ENCODE data around the gene FBXL19.

FBXL19 gene

GRCh38 chr16:30947859-30948666 is 24.7 kb downstream of the FBXL19 start:
- DNase-seq: peak in 1 of 2 experiments; percentile 28

DNA sequence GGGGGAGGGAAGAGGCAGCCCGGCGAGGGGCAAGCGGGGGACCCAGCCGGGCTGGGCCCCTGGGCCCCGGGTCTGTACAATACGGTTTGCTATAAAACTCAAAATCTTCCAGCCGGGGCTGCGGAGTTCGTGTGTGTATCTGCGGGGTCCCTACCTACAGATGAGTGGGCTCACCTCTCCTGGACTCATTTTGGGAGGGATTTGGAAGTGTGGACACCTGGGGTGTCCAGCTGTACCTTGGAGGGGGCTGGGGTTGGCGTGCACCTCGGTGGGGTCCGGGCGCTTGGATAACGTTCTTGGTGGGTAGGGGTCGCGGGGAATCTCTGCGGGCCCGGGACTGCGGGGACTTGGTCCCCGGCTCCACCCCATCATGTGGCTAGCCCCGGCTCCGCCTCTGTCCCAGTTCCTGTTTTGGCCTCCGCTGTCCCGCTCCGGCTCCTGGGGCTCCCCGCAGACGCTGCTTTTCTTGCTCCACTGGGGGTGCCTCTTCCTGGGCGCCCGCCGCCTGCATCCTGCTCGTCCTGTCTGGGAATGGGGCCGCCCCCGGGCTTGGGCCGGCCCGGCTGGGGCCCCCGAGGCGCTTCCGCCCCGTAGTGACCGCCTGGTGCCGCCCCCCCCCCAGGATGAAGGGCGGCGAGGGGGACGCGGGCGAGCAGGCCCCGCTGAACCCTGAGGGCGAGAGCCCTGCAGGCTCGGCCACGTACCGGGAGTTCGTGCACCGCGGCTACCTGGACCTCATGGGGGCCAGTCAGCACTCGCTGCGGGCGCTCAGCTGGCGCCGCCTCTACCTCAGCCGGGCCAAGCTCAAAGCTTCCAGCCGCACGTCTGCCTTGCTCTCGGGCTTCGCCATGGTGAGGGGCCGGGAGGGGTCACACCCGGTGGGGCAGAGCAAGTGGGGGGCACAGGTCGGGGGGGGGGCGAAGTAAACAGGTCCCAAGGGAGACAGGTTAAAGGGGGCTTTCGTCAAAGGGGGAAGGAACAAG is 25.6 kb downstream of the FBXL19 start, which contains the start of gene ORAI3:
Gene ORAI3, plus strand, starts transcription at position 402 of the 983 bp plus-strand sequence. Its CDS starts 222 bp downstream, at position 624.
- DNase-seq: peak in 1 of 2 experiments; percentile 3

- DNase-seq: no peak
These were observed 26.5 kb downstream of the FBXL19 start for GRCh38 chr16:30949650-30950515.

- no peak for DNase-seq
These were observed 27.2 kb downstream of the FBXL19 start for GRCh38 chr16:30950516-30951065.

GRCh38 chr16:30951193-30951592 is 27.8 kb downstream of the FBXL19 start:
- no peak for DNase-seq

DNA sequence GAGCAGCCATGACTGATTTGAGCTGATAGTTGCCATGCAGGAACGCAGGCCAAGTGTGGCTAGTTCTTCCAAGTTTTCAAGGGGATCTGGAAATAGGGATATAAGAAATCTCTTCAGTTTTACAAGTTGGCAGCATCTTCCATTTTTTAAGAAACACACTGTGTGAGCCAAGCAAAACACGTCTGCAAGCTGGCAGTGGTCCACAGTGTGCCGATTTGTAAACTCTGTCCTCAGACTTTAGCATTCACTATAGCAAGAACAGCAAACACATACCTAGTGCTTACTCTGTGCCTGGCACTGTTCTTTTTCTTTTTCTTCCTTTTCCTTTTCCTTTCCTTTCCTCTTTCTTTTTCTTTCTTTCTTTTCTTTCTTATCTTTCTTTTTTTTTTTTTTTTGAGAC is 28.4 kb downstream of the FBXL19 start:
- DNase-seq: no peak

GRCh38 chr16:30953111-30953510 is 29.7 kb downstream of the FBXL19 start:
- DNase-seq: no peak

DNA sequence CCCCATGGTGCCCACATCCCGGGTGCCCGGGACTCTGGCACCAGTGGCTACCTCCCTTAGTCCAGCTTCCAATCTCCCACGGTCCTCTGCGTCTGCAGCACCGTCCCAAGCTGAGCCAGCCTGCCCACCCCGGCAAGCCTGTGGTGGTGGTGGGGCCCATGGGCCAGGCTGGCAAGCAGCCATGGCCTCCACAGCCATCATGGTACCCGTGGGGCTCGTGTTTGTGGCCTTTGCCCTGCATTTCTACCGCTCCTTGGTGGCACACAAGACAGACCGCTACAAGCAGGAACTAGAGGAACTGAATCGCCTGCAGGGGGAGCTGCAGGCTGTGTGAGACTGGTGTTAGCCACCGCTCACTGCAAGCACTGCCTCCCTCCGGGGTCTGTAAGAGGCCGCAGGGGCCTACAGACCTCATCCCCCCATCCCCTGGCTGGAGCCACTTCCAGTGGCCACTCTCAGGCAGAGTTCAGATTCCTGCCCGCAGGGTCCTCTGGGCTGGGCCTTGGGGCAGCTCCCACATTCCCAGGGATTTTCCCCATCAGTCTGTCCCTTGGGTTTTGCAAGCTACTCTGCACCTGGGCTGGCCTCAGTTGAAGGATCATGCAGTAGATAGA is 30.2 kb downstream of the FBXL19 start:
- peak; percentile 54 to 69 for DNase-seq

DNA sequence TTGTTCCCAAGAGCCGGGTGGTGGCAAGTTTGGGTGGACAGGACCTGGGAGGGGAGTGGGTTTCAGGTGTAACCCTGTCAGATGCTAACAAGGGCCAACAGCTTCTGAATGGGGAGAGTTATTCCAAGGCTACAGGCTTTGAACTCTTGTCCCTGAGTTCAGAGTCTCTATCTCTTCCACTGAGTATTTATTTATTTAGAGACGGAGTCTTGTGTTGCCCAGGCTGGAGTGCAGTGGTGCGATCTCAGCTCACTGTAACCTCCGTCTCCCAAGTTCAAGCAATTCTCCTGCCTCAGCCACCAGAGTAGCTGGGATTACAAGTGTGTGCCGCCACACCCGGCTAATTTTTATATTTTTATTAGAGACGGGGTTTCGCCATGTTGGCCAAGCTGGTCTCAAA is 31.6 kb downstream of the FBXL19 start:
- no peak for DNase-seq

GRCh38 chr16:30956601-30957455 is 33.5 kb downstream of the FBXL19 start:
- DNase-seq: peak; percentile 42 to 44

DNA sequence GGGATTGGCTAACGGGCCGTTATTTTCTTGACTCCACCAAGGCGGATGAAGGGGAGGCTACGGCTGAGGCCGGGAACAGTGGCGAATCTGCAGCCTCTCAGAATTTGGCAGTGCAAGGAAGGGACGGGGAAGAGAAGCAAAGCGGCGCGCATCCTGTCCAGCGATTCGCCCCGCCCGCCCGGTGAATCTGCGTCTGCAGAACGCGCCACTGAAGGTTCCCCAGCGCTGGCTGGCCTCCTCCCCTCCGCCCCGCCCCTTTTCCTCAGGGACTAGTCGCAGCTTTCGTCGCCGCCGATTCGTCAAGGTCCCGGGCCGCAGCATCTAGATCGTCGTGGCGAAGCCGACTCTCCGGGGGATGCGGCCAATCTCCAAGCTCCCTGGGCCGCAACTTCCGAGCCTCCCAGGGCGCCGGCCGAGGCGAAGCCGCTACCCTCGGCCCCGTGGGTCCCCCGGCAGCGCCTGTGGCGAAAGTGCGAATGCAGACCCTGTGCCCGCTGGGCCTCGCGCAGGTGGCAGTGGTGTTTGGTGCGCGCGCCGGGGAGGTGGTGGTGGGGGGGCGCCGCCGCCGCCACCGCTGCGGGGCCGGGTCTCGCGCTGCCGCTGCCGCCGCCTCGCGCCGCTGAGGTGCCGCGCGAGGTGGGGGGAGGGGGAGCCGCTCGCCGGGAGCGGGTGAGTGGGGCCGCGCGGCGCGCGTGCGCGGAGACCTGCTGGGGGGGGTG is 34.2 kb downstream of the FBXL19 start, which contains the start of gene SETD1A:
Gene SETD1A, plus strand, starts transcription at position 299 of the 719 bp plus-strand sequence. CDS start 978 bp downstream, outside the sequence.
- peak; percentile 87 for DNase-seq

DNA sequence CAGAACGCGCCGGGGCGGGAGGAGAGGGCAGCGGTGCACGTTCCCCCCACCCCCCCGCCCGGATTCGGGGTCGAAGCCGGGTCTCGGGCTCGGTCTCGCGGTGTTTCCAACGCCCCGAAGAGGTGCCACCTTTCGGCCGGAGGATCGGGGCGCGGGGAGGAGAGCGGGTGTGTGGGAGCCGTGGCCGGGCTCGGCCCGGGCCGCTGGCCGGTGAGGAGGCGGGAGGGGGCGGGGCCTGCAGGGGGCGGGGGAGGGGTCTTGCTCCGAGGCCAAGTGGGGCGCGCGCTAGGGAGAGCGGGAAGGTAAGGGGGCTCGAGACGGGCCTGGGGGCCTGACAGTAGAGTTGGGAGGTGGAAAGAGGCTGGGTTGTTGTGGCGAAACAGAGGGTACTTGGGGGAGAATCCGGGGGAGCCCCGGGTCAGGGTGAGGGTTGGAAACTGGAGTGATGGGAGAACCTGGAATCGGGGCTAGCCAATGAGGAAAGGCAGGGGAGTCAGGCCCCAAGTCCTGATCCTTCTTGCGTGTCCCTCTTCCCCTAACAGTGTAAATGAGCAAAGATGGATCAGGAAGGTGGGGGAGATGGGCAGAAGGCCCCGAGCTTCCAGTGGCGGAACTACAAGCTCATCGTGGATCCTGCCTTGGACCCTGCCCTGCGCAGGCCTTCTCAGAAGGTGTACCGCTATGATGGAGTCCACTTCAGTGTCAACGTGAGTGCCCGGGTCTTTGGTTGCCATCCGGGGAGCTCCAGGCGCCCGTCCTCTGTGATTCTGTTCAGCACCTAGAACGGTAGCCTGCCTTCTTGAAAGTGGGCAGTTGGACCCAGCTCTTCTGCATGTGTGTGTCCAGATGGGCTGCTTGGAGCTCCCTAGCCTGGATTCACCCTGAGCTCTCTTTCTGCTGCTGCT is 35.1 kb downstream of the FBXL19 start:
- no peak for DNase-seq

DNA sequence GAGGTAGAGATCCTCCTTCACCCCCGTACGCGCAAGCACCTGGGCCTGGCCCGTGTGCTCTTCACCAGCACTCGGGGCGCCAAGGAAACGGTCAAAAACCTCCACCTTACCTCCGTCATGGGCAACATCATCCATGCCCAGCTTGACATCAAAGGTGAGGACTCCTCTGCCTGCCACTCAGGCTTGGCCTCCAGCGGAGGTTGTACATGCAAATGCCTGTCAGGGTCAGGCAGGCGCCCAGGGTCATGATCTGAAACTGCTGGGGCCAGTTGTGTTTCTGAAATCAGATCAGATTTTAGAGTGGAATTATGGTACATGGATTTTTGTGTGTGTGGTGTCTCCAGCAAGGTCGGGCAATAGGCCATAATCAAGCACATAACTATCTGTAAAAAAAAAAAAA is 38.0 kb downstream of the FBXL19 start:
- no peak for DNase-seq

DNA sequence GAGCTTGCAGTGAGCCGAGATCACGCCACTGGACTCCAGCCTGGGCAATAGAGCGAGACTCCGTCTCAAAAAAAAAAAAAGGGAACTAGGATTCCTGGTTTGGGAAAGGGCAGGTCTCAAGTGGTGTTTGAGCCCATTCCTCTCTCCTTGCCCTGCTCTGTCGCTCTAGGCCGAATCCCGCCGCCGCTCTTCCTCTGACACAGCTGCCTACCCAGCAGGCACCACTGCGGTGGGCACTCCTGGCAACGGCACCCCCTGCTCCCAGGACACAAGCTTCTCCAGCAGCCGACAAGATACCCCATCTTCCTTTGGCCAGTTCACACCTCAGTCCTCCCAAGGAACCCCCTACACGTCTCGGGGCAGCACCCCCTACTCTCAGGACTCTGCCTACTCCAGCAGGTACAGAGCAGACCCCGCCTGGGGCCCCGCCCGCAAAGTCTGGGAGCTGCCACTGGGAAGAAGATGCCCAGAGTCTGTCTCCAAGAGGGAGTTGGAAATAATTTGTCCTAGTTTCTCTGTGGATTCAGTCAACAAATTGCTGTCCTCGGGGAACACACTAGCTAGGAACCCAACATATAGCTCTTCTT is 40.6 kb downstream of the FBXL19 start:
- no peak for DNase-seq

DNA sequence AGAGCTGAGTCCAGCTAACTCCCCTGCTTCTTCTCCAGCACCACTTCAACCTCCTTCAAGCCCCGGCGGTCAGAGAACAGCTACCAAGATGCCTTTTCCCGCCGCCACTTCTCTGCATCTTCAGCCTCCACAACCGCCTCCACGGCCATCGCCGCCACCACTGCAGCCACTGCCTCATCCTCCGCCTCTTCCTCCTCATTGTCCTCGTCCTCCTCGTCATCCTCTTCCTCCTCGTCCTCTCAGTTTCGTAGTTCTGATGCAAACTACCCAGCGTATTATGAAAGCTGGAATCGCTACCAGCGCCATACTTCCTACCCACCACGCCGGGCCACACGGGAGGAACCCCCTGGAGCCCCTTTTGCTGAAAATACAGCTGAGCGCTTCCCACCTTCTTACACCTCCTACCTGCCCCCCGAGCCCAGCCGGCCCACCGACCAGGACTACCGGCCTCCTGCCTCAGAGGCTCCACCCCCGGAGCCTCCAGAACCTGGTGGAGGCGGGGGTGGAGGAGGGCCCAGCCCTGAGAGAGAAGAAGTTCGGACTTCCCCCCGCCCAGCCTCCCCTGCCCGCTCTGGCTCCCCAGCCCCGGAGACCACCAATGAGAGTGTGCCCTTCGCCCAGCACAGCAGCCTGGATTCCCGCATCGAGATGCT is 41.3 kb downstream of the FBXL19 start:
- DNase-seq: no peak

DNA sequence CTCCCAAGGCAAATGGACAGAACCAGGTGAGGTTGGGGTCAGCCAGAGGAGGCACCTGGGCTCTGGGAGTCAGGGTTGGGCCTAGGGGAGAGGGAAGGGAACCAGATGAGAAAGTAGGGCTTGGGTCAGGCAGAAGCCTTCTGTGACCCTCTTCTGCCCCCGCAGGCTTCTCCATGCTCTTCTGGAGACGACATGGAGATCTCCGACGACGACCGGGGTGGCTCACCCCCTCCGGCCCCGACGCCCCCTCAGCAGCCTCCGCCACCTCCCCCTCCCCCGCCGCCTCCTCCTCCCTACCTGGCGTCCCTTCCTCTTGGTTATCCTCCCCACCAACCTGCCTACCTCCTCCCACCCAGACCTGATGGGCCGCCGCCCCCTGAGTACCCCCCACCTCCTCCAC is 42.1 kb downstream of the FBXL19 start:
- DNase-seq: no peak

DNA sequence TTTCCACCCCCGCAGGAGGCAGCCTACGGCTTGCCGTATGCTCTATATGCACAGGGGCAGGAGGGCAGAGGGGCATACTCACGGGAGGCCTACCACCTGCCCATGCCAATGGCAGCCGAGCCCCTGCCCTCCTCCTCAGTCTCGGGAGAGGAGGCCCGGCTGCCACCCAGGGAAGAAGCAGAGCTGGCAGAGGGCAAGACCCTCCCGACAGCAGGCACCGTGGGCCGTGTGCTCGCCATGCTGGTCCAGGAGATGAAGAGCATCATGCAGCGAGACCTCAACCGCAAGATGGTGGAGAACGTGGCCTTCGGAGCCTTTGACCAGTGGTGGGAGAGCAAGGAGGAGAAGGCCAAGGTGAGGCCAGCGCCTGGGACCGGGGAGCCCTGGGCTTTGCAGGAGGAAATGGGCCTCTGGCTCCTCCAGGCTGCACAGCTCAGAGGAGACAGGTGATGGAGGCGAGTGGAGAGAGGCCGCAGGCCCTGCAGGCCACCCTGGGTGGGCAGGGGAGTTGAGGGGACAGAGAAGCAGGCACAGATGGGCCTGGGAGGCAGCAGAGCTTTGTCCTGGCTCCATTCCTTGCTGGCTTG is 42.8 kb downstream of the FBXL19 start:
- DNase-seq: no peak

Measured in NCI-H2081 (cell line).